RWPE1 (cell line): ENCODE measurements around the gene TPM1.

ENCODE experiments used
- CTCF ChIA-PET: fragments of 350-600 bp; sonication (Branson Sonifier 250); formaldehyde crosslinking; extraction: SDS; loops from one replicate; lab custom pipeline; 2021; lab: Yijun Ruan, JAX
- POLR2A ChIA-PET: fragments of 400-600 bp; formaldehyde crosslinking; extraction: SDS; loops from one replicate; lab custom pipeline; 2020; ENCODE audit warnings: antibody characterized with exemption; ENCODE audit not compliant: low non-redundant PET; lab: Yijun Ruan, JAX
- DNase-seq: peaks from one replicate; pipeline ENCODE4 v3.0.0; 2012; ENCODE audit warnings: low spot score
- H3K27ac ChIP-seq: fragments of 450-650 bp; 2 replicates; pipeline ENCODE4 v1.5.1; 2017
- TF ChIP-seq, protein P1 (sequence below): fragments of 450-650 bp; conservative IDR thresholded peaks from 2 replicates; pipeline ENCODE4 v1.5.1; 2017; ENCODE audit warnings: low read depth, mild to moderate bottlenecking

TPM1 gene

GRCh38 chr15:63112871-63113270 is 70.3 kb downstream of the TPM1 start:
- TF ChIP-seq, protein P1, sequence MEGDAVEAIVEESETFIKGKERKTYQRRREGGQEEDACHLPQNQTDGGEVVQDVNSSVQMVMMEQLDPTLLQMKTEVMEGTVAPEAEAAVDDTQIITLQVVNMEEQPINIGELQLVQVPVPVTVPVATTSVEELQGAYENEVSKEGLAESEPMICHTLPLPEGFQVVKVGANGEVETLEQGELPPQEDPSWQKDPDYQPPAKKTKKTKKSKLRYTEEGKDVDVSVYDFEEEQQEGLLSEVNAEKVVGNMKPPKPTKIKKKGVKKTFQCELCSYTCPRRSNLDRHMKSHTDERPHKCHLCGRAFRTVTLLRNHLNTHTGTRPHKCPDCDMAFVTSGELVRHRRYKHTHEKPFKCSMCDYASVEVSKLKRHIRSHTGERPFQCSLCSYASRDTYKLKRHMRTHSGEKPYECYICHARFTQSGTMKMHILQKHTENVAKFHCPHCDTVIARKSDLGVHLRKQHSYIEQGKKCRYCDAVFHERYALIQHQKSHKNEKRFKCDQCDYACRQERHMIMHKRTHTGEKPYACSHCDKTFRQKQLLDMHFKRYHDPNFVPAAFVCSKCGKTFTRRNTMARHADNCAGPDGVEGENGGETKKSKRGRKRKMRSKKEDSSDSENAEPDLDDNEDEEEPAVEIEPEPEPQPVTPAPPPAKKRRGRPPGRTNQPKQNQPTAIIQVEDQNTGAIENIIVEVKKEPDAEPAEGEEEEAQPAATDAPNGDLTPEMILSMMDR = no peak
- no peak overlapping the region for H3K27ac ChIP-seq
- no peak for DNase-seq
- CTCF ChIA-PET = interaction anchor here (0.7 kb wide), 1 partner anchor 67 kb away, joined by 4 read pairs; no protein-coding TSS in a partner anchor
- POLR2A ChIA-PET = no interaction called here

GRCh38 chr15:63114465-63114864 is 71.9 kb downstream of the TPM1 start:
- ChIA-PET CTCF (interaction anchor here (0.7 kb wide), 1 partner anchor 55 kb away, joined by 4 read pairs; no protein-coding TSS in a partner anchor), POLR2A (no interaction called here)
- no peak for DNase-seq
- TF ChIP-seq, protein P1 = no peak
- no peak overlapping the region for H3K27ac ChIP-seq
